ENCODE data around the gene TMIE.

GRCh38 chr3:46663591-46664135 lies 37.5 kb upstream of the TMIE start:
- TF ChIP-seq EZH2 (IDR thresholded peaks at IDR 0.05; ENCODE audit: borderline replicate concordance, low read length) (no peak), CTCF (conservative IDR thresholded peaks at IDR 0.05 in 1 of 2, IDR thresholded peaks at IDR 0.05 in 1 of 2; ENCODE audit: extremely low read depth in 1 of 2, insufficient read depth in 1 of 2, low read depth in 1 of 2, low read length in 2 of 2) (peak; percentile 21 to 45)
